Uterus (tissue), 4 donors: Measurements from ENCODE around the gene PLPP4. TPM values are rescaled to one million over a fixed set of nuclear protein-coding genes. Genes with fewer than 3 reads are reported as not detected.

Experiments used
- DNase-seq, 2 donors: peaks; one replicate each; pipeline ENCODE4 v3.0.0-alpha.2; 2019 to 2020
- H3K27ac ChIP-seq, 2 donors: fragments of 200-600 bp; sonication (generic); 1 replicate in 1 of 2; 2 replicates in 1 of 2; pipeline ENCODE4 v1.5.1; 2016 to 2018
- H3K27me3 ChIP-seq, 2 donors: fragments of 200-600 bp; sonication (generic); one replicate each; pipeline ENCODE4 v1.5.1; 2018 to 2019; ENCODE audit warnings: control low read depth in 1 of 2
- H3K36me3 ChIP-seq, 2 donors: fragments of 200-600 bp; sonication (generic); one replicate each; pipeline ENCODE4 v1.5.1; 2019; ENCODE audit warnings: control low read depth in 1 of 2
- H3K4me1 ChIP-seq, 2 donors: fragments of 200-600 bp; sonication (generic); one replicate each; pipeline ENCODE4 v1.5.1; 2018 to 2019; ENCODE audit warnings: control low read depth in 1 of 2
- H3K4me3 ChIP-seq, 2 donors: fragments of 200-600 bp; sonication (generic); 1 replicate in 1 of 2; 2 replicates in 1 of 2; pipeline ENCODE4 v1.5.1; 2018 to 2019; ENCODE audit warnings: mild to moderate bottlenecking in 1 of 2
- H3K9me3 ChIP-seq, 2 donors: fragments of 200-600 bp; sonication (generic); one replicate each; pipeline ENCODE4 v1.5.1; 2019; ENCODE audit warnings: control low read depth in 1 of 2
- CTCF ChIP-seq, 4 experiments: fragments of 200-600 bp in 2 of 4; fragments of 450-650 bp in 2 of 4; sonication (generic) in 2 of 4; IDR thresholded peaks; one replicate each; pipeline ENCODE4 v1.5.1; 2016 to 2019; ENCODE audit warnings: antibody characterized with exemption in 4 of 4, mild to moderate bottlenecking in 2 of 4, moderate library complexity in 1 of 4
- POLR2A ChIP-seq, 2 donors: fragments of 450-650 bp; IDR thresholded peaks; one replicate each; pipeline ENCODE4 v1.6.1; 2016; ENCODE audit warnings: antibody characterized with exemption in 2 of 2, mild to moderate bottlenecking in 1 of 2, moderate library complexity in 1 of 2
- intact Hi-C: fragments of 100-400 bp; cut with DNase I; formaldehyde crosslinking; loops from one replicate; pipeline ENCODE4 v1.15.1; 2023; ENCODE audit warnings: low total_unique reads
- total RNA-seq, 4 donors: library from RNA; depleted of rRNA in 3 of 4; stranded (reverse); fragments of >200 nt in 3 of 4; gene quantifications; one replicate each; pipeline versions ENCODE4 v1.1.0 to v1.2.4, GENCODE V29; 2014 to 2023
- donor health status: DM: yes; HTN: yes; CAD: no.

Gene PLPP4
- total RNA-seq, 4 donors from 2014 or later, result 0.55 TPM; not detected in 3

GRCh38 chr10:120455606-120456005 is 1.4 kb upstream of the PLPP4 start:
- Histone ChIP-seq H3K9me3 (no peaks in the 10 kb centered on the region), H3K4me3 (no peak overlapping the region), H3K36me3 (no peaks in the 10 kb centered on the region), H3K27me3 (peaks cover 0 to 11% of the 10 kb centered on the region in 2 donors), H3K4me1 (peaks cover 0 to 7% of the 10 kb centered on the region in 2 donors), H3K27ac (no peak overlapping the region)
- DNase-seq, result no peak
- intact Hi-C loops, result no loop called here
- TF ChIP-seq POLR2A (IDR thresholded peaks at IDR 0.05) (no peak), CTCF (IDR thresholded peaks at IDR 0.05) (no peak)

- peaks cover 0 to 11% of the 10 kb centered on the region in 2 donors for H3K27me3 ChIP-seq
- DNase-seq, result no peak
- no peak overlapping the region for H3K27ac ChIP-seq
- peak overlapping the region; percentile 0 to 38 for H3K4me3 ChIP-seq
- H3K9me3 ChIP-seq, result no peaks in the 10 kb centered on the region
- intact Hi-C loops, result no loop called here
- TF ChIP-seq POLR2A (IDR thresholded peaks at IDR 0.05), result no peak
- TF ChIP-seq CTCF (IDR thresholded peaks at IDR 0.05), result no peak
- H3K4me1 ChIP-seq, result peaks cover 0 to 7% of the 10 kb centered on the region in 2 donors
- H3K36me3 ChIP-seq, result no peaks in the 10 kb centered on the region
Observed at GRCh38 chr10:120456143-120456625, 843 bp upstream of the PLPP4 start.

GRCh38 chr10:120457431-120458172 is 575 bp downstream of the PLPP4 start:
- H3K36me3 ChIP-seq, result no peaks in the 10 kb centered on the region
- H3K27ac ChIP-seq, result no peak overlapping the region
- H3K4me1 ChIP-seq, result peaks cover 0 to 7% of the 10 kb centered on the region in 2 donors
- H3K27me3 ChIP-seq, result peaks cover 0 to 11% of the 10 kb centered on the region in 2 donors
- no peaks in the 10 kb centered on the region for H3K9me3 ChIP-seq
- peak overlapping the region; percentile 15 to 38 for H3K4me3 ChIP-seq
- TF ChIP-seq POLR2A (IDR thresholded peaks at IDR 0.05) (no peak), CTCF (IDR thresholded peaks at IDR 0.05) (no peak)
- DNase-seq, result no peak
- intact Hi-C loops, result no loop called here

- H3K9me3 ChIP-seq, result no peaks in the 10 kb centered on the region
- no peak overlapping the region for H3K4me3 ChIP-seq
- TF ChIP-seq CTCF (IDR thresholded peaks at IDR 0.05) (no peak), POLR2A (IDR thresholded peaks at IDR 0.05) (no peak)
- H3K27me3 ChIP-seq, result peaks cover 0 to 11% of the 10 kb centered on the region in 2 donors
- intact Hi-C loops, result no loop called here
- no peak for DNase-seq
- no peak overlapping the region for H3K27ac ChIP-seq
- H3K4me1 ChIP-seq, result peaks cover 0 to 7% of the 10 kb centered on the region in 2 donors
- H3K36me3 ChIP-seq, result no peaks in the 10 kb centered on the region
Observed at GRCh38 chr10:120458432-120458831, 1.4 kb downstream of the PLPP4 start.

- Histone ChIP-seq H3K9me3 (no peaks in the 10 kb centered on the region), H3K27ac (no peak overlapping the region), H3K27me3 (peaks cover 0 to 11% of the 10 kb centered on the region in 2 donors), H3K4me3 (no peak overlapping the region), H3K36me3 (no peaks in the 10 kb centered on the region), H3K4me1 (peaks cover 0 to 7% of the 10 kb centered on the region in 2 donors)
- no peak for TF ChIP-seq CTCF (IDR thresholded peaks at IDR 0.05)
- TF ChIP-seq POLR2A (IDR thresholded peaks at IDR 0.05), result no peak
- DNase-seq, result no peak
- intact Hi-C loops, result no loop called here
Observed at GRCh38 chr10:120459185-120459584, 2.2 kb downstream of the PLPP4 start.
